HFFc6 (cell line): ENCODE measurements around the gene FBN3. TPM values are rescaled to one million over a fixed set of nuclear protein-coding genes. Genes with fewer than 3 reads are reported as not detected.

Experiments used
- DNase-seq: peaks from one replicate; pipeline ENCODE4 v3.0.0-alpha.2; 2018
- H3K27ac Mint-ChIP-seq: 2 replicates; pipeline ENCODE4 v1.8.0; 2020; ENCODE audit warnings: mild to moderate bottlenecking, mixed read lengths
- H3K27me3 Mint-ChIP-seq: 2 replicates; pipeline ENCODE4 v1.8.0; 2021; ENCODE audit warnings: mild to moderate bottlenecking, moderate library complexity, mixed read lengths; ENCODE audit not compliant: insufficient read depth
- H3K36me3 Mint-ChIP-seq: 2 replicates; pipeline ENCODE4 v1.8.0; 2021; ENCODE audit warnings: low read depth, mixed read lengths
- H3K4me1 Mint-ChIP-seq: 2 replicates; pipeline ENCODE4 v1.8.0; 2020; ENCODE audit warnings: low read depth, mixed read lengths
- H3K4me3 Mint-ChIP-seq: 2 replicates; pipeline ENCODE4 v1.8.0; 2020; ENCODE audit warnings: mild to moderate bottlenecking, moderate library complexity, mixed read lengths
- H3K9me3 Mint-ChIP-seq: 2 replicates; pipeline ENCODE4 v1.8.0; 2020; ENCODE audit warnings: mild to moderate bottlenecking, mixed read lengths
- long read RNA-seq: library from polyadenylated mRNA; unstranded; transcript quantifications from one replicate; pipeline ENCODE4 v2.0.0, GENCODE V29; 2019
- total RNA-seq, 6 experiments: library from RNA; stranded (reverse); fragmentation: NEBNext Ultra II Directional; extraction: Animal tissue kit (Norgen Biotek cat#: 25700); gene quantifications; 2 replicates in 1 of 6; 3 replicates in 5 of 6; pipeline ENCODE4 v1.2.3, GENCODE V29; 2021
- TF ChIP-seq, protein P1 (sequence below): fragments of 200-600 bp; sonication (generic); IDR thresholded peaks from 2 replicates; pipeline ENCODE4 v1.5.0; 2021; ENCODE audit warnings: antibody characterized with exemption, mild to moderate bottlenecking

The FBN3 gene
- not detected for total RNA-seq
- long read RNA-seq, result 0 reads

DNA sequence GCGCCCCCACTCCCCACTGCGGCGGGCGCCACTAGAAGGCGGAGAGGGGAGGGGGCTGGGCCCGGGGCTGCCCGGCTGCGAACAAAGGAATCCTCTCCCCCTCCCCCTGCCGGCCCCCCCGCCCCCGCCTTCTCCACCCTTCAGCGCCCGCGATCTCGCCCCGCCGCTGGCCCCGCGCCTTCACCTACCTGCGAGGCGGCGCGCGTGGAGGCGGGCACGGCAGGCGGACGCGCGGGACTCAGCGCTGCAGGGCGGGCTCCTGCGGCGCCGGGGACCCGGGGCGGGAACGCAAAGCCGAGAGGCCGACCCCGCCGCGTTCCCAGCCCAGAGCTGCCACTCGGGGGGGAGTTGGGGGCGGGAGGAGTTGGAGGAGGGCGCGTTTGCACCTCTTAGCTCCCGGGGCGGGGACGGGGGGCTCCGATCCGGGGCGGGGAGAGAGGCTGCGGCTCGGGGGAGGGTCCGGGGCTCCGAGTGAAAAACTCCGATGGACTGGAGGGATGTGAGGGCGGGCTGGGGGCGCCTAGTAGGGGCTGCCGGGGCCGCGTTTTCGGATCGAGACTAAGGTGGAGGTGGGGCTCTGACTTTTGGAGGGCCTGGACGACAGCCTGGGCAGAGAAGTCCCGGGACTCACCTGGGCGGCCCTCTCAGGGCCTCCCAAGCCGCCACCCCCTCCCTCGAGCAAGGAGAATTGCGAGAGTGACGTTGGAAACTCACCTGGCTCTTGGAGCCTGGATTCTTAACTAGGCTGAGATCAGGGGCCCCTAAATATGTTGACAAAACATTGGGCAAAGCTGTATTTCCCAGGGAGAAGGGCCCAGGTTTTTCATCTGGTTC lies at the start of gene FBN3:
Gene FBN3 (minus strand): TSS at position 332 of the 834 bp plus-strand sequence. CDS start 2,112 bp downstream, outside the sequence.
- H3K4me1 Mint-ChIP-seq, result peaks cover 2% of the 10 kb centered on the region; the same call in 1 of the 2 replicates
- H3K27me3 Mint-ChIP-seq, result peaks cover 49% of the 10 kb centered on the region
- no peak for DNase-seq
- no peaks in the 10 kb centered on the region for H3K9me3 Mint-ChIP-seq
- TF ChIP-seq, protein P1, sequence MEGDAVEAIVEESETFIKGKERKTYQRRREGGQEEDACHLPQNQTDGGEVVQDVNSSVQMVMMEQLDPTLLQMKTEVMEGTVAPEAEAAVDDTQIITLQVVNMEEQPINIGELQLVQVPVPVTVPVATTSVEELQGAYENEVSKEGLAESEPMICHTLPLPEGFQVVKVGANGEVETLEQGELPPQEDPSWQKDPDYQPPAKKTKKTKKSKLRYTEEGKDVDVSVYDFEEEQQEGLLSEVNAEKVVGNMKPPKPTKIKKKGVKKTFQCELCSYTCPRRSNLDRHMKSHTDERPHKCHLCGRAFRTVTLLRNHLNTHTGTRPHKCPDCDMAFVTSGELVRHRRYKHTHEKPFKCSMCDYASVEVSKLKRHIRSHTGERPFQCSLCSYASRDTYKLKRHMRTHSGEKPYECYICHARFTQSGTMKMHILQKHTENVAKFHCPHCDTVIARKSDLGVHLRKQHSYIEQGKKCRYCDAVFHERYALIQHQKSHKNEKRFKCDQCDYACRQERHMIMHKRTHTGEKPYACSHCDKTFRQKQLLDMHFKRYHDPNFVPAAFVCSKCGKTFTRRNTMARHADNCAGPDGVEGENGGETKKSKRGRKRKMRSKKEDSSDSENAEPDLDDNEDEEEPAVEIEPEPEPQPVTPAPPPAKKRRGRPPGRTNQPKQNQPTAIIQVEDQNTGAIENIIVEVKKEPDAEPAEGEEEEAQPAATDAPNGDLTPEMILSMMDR, result no peak
- no peaks in the 10 kb centered on the region for H3K36me3 Mint-ChIP-seq
- H3K4me3 Mint-ChIP-seq, result no peak within 1 kb of the TSS
- H3K27ac Mint-ChIP-seq, result no peak within 1 kb of the TSS

DNA sequence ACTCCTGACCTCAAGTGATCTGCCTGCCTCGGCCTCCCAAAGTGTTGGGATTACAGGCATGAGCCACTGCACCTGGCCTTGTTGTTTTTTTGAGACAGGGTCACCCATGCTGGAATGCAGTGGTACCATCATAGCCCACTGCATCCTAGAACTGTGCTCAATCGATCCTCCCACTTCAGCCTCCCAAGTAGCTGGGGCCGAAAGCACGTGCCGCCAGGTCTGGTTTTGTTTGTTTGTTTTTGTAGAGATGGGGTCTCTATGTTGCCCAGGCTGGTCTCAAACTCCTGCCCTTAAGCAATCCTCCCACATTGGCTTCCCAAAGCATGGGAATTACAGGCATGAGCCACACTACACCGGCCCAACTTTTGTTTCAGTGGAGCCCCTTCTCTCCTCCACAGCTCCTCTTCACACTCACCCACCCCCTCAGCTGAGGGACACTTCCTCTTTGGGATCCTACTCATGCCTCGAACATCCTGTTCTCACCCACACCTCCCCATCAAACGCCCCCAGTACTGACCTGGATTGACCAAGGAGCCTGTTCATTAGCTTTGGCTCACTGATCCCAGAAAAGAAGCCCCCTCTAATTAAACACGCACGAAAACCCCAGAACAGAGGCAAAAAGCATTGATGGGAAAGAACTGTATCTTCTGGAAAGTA lies 47.0 kb upstream of the FBN3 start:
- H3K27ac Mint-ChIP-seq, result no peak overlapping the region
- no peaks in the 10 kb centered on the region for H3K9me3 Mint-ChIP-seq
- H3K36me3 Mint-ChIP-seq, result no peaks in the 10 kb centered on the region
- H3K27me3 Mint-ChIP-seq, result peaks cover 29% of the 10 kb centered on the region
- TF ChIP-seq, protein P1, result no peak
- DNase-seq, result no peak
- no peaks in the 10 kb centered on the region for H3K4me1 Mint-ChIP-seq
- no peak overlapping the region for H3K4me3 Mint-ChIP-seq

DNA sequence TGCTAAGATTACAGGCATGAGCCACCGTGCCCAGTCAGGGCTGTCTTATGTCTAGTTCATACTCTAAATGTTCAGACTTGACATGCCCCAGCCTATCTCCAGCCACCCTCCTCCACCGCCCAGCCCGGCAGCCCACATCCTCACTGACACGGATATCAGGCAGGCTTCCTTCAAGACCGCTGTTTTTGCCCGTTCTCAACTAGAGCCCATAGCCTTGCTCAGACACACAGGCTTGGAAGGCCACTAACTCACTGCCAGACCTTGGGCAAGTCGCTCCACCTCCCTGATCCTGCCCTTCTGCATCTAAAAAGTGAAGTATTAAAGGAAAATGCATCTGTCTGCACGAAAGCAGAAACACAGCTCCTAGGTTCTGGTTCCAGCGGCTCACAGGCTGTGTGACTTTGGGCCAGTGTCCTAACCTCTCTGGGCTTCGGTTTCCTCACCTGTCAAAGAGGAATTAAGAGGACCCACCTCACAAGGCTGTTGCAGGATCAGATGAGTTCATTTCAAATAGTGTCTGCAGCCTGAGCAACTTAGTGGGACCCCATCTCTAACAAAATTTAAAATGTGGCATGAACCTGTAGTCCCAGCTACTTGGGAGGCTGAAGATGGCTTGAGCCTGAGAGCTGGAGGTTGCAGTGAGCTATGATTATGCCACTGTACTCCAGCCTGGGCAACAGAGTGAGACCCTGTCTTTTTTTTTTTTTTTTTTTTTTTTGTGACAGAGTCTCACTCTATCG lies 45.3 kb upstream of the FBN3 start:
- no peak overlapping the region for H3K27ac Mint-ChIP-seq
- DNase-seq, result no peak

DNA sequence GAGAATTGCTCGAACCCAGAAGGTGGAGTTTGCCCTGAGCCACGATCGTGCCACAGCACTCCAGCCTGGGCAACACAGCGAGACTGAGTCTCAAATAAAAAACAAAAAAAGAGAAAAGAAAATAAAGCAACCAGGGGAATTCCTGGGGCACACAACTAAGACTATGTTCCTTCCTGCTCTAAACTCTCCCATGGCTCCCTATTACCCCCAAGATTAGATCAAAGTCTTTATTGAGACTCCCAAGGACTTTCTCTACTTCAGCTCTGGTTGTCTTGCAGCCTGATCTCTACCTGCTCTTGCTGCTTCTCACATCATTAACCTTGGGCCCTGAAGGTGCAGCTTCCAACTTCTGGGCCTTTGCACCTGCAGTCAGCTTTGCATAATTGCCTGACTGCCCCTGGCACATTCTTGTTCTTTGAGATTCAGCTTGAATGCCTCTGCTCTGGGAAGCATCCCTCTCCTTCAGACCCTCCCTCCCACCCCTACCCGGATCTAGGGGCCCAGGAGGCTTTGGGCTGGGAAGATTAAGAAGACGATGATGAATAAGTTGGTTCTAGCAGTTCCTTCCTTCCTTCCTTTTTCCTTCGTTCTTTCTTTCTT lies 42.9 kb upstream of the FBN3 start:
- TF ChIP-seq, protein P1, result no peak
- no peaks in the 10 kb centered on the region for H3K4me1 Mint-ChIP-seq
- no peak overlapping the region for H3K27ac Mint-ChIP-seq
- H3K9me3 Mint-ChIP-seq, result no peaks in the 10 kb centered on the region
- DNase-seq, result no peak
- peaks cover 30% of the 10 kb centered on the region for H3K27me3 Mint-ChIP-seq
- H3K4me3 Mint-ChIP-seq, result no peak overlapping the region
- no peaks in the 10 kb centered on the region for H3K36me3 Mint-ChIP-seq

More for the DNA sequence above, 45.3 kb upstream of the FBN3 start:
- H3K9me3 Mint-ChIP-seq, result no peaks in the 10 kb centered on the region
- no peaks in the 10 kb centered on the region for H3K36me3 Mint-ChIP-seq
- no peaks in the 10 kb centered on the region for H3K4me1 Mint-ChIP-seq
- TF ChIP-seq, protein P1, result no peak
- no peak overlapping the region for H3K4me3 Mint-ChIP-seq
- H3K27me3 Mint-ChIP-seq, result peaks cover 21% of the 10 kb centered on the region
